ENCODE results near the gene SPEN.

Gene SPEN

DNA sequence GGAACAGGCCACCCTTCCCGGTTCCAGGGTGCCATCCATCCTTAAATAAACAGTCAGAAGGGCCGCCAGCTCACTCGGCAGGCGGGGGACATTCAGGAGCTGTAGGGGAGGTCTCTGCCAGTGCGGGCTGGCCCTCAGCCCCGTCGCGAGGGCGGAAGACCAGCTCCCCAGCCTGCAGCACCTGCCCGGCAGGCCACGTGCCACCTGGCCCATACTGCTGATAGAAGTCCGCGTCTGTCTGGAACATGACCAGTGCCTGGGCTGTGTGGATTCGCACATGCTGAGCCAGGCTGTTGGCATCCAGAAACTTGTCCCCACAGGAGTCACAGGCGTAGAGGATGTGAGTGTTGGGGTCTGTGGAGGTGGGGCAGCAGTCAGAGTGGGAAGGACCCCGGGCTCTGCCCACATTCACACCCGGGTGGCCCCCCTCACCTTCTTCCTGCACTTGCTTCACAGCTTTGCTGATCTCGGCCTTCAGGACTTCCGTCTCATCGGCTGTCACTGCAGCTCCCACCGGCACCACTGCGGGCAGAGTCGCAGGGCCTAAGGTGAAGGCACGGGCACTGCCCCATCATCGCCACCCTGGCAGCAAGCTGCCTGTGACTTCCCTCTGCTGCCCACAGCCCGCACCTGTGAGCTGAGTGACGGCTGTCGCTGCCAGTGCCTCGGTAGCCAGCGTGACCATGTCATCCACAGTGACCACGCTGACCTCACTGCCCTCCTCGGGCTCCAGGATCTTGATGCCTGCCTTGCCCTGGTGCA lies 94.6 kb downstream of the SPEN start:
- H3K27ac ChIP-seq (ENCODE audit: insufficient read depth in 1 of 2, low read depth in 1 of 2, low read length in 2 of 2, poor library complexity in 1 of 2, severe bottlenecking in 2 of 2): no peak overlapping the region

DNA sequence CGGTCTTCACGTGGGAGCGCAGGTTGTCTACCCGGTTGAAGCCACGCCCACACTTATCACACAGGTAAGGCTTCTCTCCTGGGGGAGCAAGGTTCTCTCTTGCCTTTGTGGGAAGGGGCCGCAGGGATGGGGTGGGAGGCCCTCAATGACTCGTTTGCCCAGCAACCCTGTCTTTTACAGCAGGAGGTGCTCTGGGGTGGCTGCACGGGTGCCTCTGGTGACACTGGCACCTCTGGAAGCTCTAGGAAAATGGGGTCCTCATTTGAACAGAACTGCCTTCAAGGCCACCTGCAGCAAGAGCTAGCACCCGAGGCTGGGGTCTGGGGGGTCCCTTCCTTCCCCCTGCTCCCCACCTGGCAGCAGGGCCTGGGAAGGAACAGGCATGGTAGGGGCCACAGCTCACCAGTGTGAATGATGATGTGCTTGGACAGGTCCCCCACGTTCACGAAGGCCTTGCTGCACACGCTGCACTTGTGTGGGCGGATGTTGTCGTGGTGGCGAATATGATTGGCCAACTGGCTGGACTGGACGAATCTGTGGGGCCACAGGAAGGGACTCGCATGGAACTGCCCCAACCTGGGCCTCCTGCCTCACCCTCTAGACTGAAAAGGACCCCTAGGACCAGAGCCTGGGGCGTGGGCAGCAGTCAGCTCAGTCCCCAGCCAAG lies 95.3 kb downstream of the SPEN start:
- H3K4me3 ChIP-seq (ENCODE audit: control insufficient read depth in 1 of 7, extremely low read depth in 1 of 7, insufficient read depth in 4 of 7, low read depth in 2 of 7, low read length in 6 of 7): no peak overlapping the region
- 95% methylated on average over 17 of the region's 18 CpGs for WGBS (ENCODE audit: insufficient coverage)
- CTCF ChIA-PET: interaction anchor here (0.6 to 2.1 kb wide), 5 partner anchors 9 to 140 kb away, joined by 3 to 8 read pairs (median 3); no protein-coding TSS in a partner anchor
- H3K4me1 ChIP-seq (ENCODE audit: control extremely low read depth in 1 of 4, control insufficient read depth in 4 of 4, insufficient read depth in 4 of 4, low read length in 3 of 4): no peaks in the 10 kb centered on the region
- DNase-seq: no peak
- no peaks in the 10 kb centered on the region for H3K9me3 ChIP-seq (ENCODE audit: control extremely low read depth in 1 of 5, control insufficient read depth in 4 of 5, insufficient read depth in 2 of 5, low read depth in 1 of 5, low read length in 4 of 5)
- H3K27me3 ChIP-seq (replicated peaks in 2 of 5; ENCODE audit: control insufficient read depth in 4 of 5, insufficient read depth in 5 of 5, low read length in 4 of 5): no peaks in the 10 kb centered on the region
- POLR2A ChIA-PET: no interaction called here
- H3K36me3 ChIP-seq (ENCODE audit: control insufficient read depth in 4 of 4, insufficient read depth in 4 of 4, low read length in 3 of 4): peaks cover 2 to 97% (median 80%) of the 10 kb centered on the region in 4 experiments
- no peak overlapping the region for H3K27ac ChIP-seq (ENCODE audit: insufficient read depth in 1 of 2, low read depth in 1 of 2, low read length in 2 of 2, poor library complexity in 1 of 2, severe bottlenecking in 2 of 2)

More for the DNA sequence above, 94.6 kb downstream of the SPEN start:
- ChIA-PET POLR2A (no interaction called here), CTCF (interaction anchor here (0.6 to 2.1 kb wide), 2 partner anchors 10 to 22 kb away, joined by 3 to 8 read pairs; no protein-coding TSS in a partner anchor)
- Histone ChIP-seq H3K4me3 (ENCODE audit: control insufficient read depth in 1 of 7, extremely low read depth in 1 of 7, insufficient read depth in 4 of 7, low read depth in 2 of 7, low read length in 6 of 7) (no peak overlapping the region), H3K9me3 (ENCODE audit: control extremely low read depth in 1 of 5, control insufficient read depth in 4 of 5, insufficient read depth in 2 of 5, low read depth in 1 of 5, low read length in 4 of 5) (no peaks in the 10 kb centered on the region), H3K36me3 (ENCODE audit: control insufficient read depth in 4 of 4, insufficient read depth in 4 of 4, low read length in 3 of 4) (peaks cover 2 to 97% (median 77%) of the 10 kb centered on the region in 4 experiments), H3K27me3 (replicated peaks in 2 of 5; ENCODE audit: control insufficient read depth in 4 of 5, insufficient read depth in 5 of 5, low read length in 4 of 5) (no peaks in the 10 kb centered on the region), H3K4me1 (ENCODE audit: control extremely low read depth in 1 of 4, control insufficient read depth in 4 of 4, insufficient read depth in 4 of 4, low read length in 3 of 4) (peaks cover 0 to 5% (median 0%) of the 10 kb centered on the region in 4 experiments)
- no peak for DNase-seq
- 94% methylated on average over 22 of the region's 32 CpGs for WGBS (ENCODE audit: insufficient coverage)

DNA sequence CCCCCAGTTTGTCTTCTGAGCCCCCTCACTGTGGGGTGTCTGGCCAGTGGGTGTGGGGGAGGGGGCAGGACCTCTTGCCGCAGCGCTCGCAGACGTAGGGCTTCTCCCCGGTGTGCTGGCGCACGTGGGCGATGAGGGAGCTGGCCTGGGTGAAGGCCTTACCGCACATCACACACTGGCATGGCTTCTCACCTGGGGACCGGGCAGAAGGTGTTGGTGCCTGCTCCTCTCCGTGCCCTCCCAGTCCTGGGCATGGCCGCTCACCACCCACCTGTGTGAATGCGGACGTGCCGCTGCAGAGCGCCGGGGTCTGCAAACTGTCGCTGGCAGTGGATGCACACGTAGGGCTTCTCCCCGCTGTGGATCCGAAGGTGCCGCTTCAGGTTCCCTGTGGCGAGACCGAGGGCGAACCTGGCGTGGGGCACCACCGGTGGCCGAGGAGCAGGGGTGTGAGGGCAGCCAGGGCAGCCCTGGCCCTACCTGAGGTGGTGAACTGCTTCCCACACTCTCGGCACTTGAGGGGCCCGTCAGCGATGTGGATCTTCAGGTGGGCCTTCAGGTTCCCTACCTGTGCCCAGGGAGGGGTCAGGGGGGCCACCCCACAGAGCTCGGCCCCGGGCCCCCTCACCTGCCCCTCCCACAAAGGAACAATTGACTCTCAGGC lies 96.0 kb downstream of the SPEN start:
- H3K36me3 ChIP-seq (ENCODE audit: control insufficient read depth in 4 of 4, insufficient read depth in 4 of 4, low read length in 3 of 4): peaks cover 2 to 98% (median 82%) of the 10 kb centered on the region in 4 experiments
- no peak overlapping the region for H3K27ac ChIP-seq (ENCODE audit: insufficient read depth in 1 of 2, low read depth in 1 of 2, low read length in 2 of 2, poor library complexity in 1 of 2, severe bottlenecking in 2 of 2)
- H3K4me3 ChIP-seq (ENCODE audit: control insufficient read depth in 1 of 7, extremely low read depth in 1 of 7, insufficient read depth in 4 of 7, low read depth in 2 of 7, low read length in 6 of 7): no peak overlapping the region
- no peak for DNase-seq
- ChIA-PET CTCF (interaction anchor here (0.6 to 2.1 kb wide), 5 partner anchors 8 to 141 kb away, joined by 3 to 8 read pairs (median 3); no protein-coding TSS in a partner anchor), POLR2A (no interaction called here)
- no peaks in the 10 kb centered on the region for H3K4me1 ChIP-seq (ENCODE audit: control extremely low read depth in 1 of 4, control insufficient read depth in 4 of 4, insufficient read depth in 4 of 4, low read length in 3 of 4)
- 97% methylated on average over 33 of the region's 33 CpGs for WGBS (ENCODE audit: insufficient coverage)
- H3K9me3 ChIP-seq (ENCODE audit: control extremely low read depth in 1 of 5, control insufficient read depth in 4 of 5, insufficient read depth in 2 of 5, low read depth in 1 of 5, low read length in 4 of 5): no peaks in the 10 kb centered on the region
- H3K27me3 ChIP-seq (replicated peaks in 2 of 5; ENCODE audit: control insufficient read depth in 4 of 5, insufficient read depth in 5 of 5, low read length in 4 of 5): no peaks in the 10 kb centered on the region

DNA sequence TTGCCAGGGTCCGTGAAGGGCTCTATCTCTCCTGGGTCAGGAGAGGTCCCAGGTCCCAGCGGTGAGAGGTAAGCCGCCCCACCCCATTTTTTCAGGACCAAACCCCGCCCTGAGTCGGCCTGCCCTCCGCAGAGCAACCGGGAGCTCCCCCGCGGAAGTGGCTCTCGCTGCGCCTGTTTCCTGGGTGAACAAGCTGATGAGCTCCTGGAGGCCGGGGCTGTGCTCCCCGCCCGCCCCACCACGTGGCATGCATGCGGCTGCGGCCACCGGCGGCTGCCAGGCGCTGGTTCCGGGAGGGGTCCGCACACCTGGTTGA lies 96.4 kb downstream of the SPEN start:
- no peaks in the 10 kb centered on the region for H3K27me3 ChIP-seq (replicated peaks in 2 of 5; ENCODE audit: control insufficient read depth in 4 of 5, insufficient read depth in 5 of 5, low read length in 4 of 5)
- ChIA-PET CTCF (interaction anchor here (0.9 kb wide), 1 partner anchor 31 kb away, joined by 3 read pairs; no protein-coding TSS in a partner anchor), POLR2A (no interaction called here)
- H3K4me3 ChIP-seq (ENCODE audit: control insufficient read depth in 1 of 7, extremely low read depth in 1 of 7, insufficient read depth in 4 of 7, low read depth in 2 of 7, low read length in 6 of 7): no peak overlapping the region
- peaks cover 0 to 3% (median under 1%) of the 10 kb centered on the region in 4 experiments for H3K4me1 ChIP-seq (ENCODE audit: control extremely low read depth in 1 of 4, control insufficient read depth in 4 of 4, insufficient read depth in 4 of 4, low read length in 3 of 4)
- 97% methylated on average over 22 of the region's 22 CpGs for WGBS (ENCODE audit: insufficient coverage)
- H3K27ac ChIP-seq (ENCODE audit: insufficient read depth in 1 of 2, low read depth in 1 of 2, low read length in 2 of 2, poor library complexity in 1 of 2, severe bottlenecking in 2 of 2): no peak overlapping the region
- DNase-seq: no peak
- H3K36me3 ChIP-seq (ENCODE audit: control insufficient read depth in 4 of 4, insufficient read depth in 4 of 4, low read length in 3 of 4): peaks cover 2 to 96% (median 78%) of the 10 kb centered on the region in 4 experiments
- no peaks in the 10 kb centered on the region for H3K9me3 ChIP-seq (ENCODE audit: control extremely low read depth in 1 of 5, control insufficient read depth in 4 of 5, insufficient read depth in 2 of 5, low read depth in 1 of 5, low read length in 4 of 5)

DNA sequence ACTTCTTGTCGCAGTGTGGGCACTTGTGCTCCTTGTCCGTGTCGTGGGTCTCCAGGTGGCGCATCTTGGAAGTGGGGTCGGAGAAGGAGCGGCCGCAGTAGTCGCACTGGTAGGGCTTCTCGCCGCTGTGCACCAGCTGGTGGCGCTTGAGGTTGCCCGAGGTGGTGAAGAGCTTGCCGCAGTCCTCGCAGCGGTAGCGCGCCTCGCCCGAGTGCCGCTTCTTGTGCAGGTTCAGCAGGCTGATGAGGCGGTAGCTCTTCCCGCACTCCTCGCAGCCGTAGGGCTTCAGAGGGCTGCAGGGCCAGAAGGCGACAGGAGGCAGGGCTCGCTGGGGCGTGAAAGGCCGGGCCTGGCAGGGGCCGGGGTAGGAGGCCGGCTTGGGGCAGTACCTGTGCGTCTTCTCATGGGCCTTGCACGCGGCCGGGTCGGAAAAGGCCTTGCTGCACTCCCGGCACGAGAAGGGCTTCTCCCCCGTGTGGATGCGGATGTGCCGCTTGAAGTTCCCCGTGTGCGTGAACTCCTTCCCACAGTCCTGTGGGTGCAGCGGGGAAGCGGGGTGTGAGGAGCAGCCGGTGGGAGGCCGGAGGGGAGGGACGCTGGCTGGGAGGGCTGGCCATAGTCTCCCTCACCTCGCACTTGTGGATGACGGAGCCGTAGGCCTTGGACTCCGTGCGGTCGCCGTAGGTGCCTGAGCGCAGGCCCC lies 97.0 kb downstream of the SPEN start:
- Histone ChIP-seq H3K27me3 (replicated peaks in 2 of 5; ENCODE audit: control insufficient read depth in 4 of 5, insufficient read depth in 5 of 5, low read length in 4 of 5) (no peaks in the 10 kb centered on the region), H3K4me1 (ENCODE audit: control extremely low read depth in 1 of 4, control insufficient read depth in 4 of 4, insufficient read depth in 4 of 4, low read length in 3 of 4) (peaks cover 0 to 6% (median 5%) of the 10 kb centered on the region in 4 experiments), H3K9me3 (ENCODE audit: control extremely low read depth in 1 of 5, control insufficient read depth in 4 of 5, insufficient read depth in 2 of 5, low read depth in 1 of 5, low read length in 4 of 5) (no peaks in the 10 kb centered on the region), H3K36me3 (ENCODE audit: control insufficient read depth in 4 of 4, insufficient read depth in 4 of 4, low read length in 3 of 4) (peaks cover 0 to 94% (median 73%) of the 10 kb centered on the region in 4 experiments), H3K27ac (ENCODE audit: insufficient read depth in 1 of 2, low read depth in 1 of 2, low read length in 2 of 2, poor library complexity in 1 of 2, severe bottlenecking in 2 of 2) (no peak overlapping the region), H3K4me3 (ENCODE audit: control insufficient read depth in 1 of 7, extremely low read depth in 1 of 7, insufficient read depth in 4 of 7, low read depth in 2 of 7, low read length in 6 of 7) (no peak overlapping the region)
- CTCF ChIA-PET: interaction anchor here (0.9 kb wide), 1 partner anchor 31 kb away, joined by 3 read pairs; no protein-coding TSS in a partner anchor
- no peak for DNase-seq
- 97% methylated on average over 52 of the region's 55 CpGs for WGBS (ENCODE audit: insufficient coverage)
- POLR2A ChIA-PET: interaction anchor here (0.6 to 1.5 kb wide), 2 partner anchors 31 to 138 kb away, joined by 3 read pairs; partner anchors contain the start of gene ZBTB17

DNA sequence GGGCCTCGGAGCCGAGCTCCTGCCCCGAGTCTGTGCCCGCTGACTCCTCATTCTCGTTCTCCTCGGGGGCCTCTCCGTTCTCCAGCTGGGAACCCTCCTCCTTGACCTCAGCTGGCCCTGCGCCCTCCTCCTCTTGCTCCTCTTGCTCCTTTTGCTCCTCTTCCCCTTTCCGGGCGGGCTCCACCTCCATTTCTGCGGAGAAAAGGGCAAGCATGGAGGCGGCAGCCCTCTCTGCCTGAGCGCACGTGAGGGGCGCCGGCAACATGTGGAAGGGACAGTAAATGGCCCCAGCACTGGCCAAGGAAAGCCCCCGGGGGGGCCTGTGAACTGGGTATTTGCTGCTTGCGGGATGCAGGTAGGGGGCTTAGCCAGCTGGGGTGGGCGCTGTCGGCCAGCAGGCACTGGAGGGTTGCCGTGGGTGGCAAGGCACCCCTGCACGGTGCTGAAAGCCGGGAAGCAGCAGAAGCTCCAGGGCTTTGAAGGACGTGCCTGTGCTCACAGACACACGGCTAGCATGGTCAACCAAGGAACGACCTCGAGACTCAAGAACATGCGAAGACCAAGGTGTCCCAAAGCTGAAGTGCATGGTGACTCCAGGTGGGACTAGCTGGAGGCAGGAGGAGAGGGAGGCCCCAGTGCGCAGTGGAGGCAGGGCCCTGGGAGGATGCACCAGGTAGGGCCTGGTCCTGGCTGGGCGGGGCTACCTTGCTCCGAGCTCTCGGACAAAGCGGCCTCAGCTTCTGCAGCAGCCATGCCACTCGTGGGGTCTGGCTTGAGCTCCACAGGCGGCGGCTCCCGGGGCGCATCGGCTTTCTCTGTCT lies 97.7 kb downstream of the SPEN start:
- CTCF ChIA-PET: no interaction called here
- 98% methylated on average over 36 of the region's 39 CpGs for WGBS (ENCODE audit: insufficient coverage)

More for the DNA sequence above, 97.7 kb downstream of the SPEN start:
- no peak overlapping the region for H3K4me3 ChIP-seq (ENCODE audit: control insufficient read depth in 1 of 7, extremely low read depth in 1 of 7, insufficient read depth in 4 of 7, low read depth in 2 of 7, low read length in 6 of 7)
- DNase-seq: no peak
- no peaks in the 10 kb centered on the region for H3K27me3 ChIP-seq (replicated peaks in 2 of 5; ENCODE audit: control insufficient read depth in 4 of 5, insufficient read depth in 5 of 5, low read length in 4 of 5)
- POLR2A ChIA-PET: interaction anchor here (0.6 to 1.5 kb wide), 2 partner anchors 30 to 138 kb away, joined by 3 read pairs; partner anchors contain the start of gene ZBTB17
- peaks cover 0 to 14% (median 13%) of the 10 kb centered on the region in 4 experiments for H3K4me1 ChIP-seq (ENCODE audit: control extremely low read depth in 1 of 4, control insufficient read depth in 4 of 4, insufficient read depth in 4 of 4, low read length in 3 of 4)
- peaks cover 0 to 87% (median 67%) of the 10 kb centered on the region in 4 experiments for H3K36me3 ChIP-seq (ENCODE audit: control insufficient read depth in 4 of 4, insufficient read depth in 4 of 4, low read length in 3 of 4)
- no peaks in the 10 kb centered on the region for H3K9me3 ChIP-seq (ENCODE audit: control extremely low read depth in 1 of 5, control insufficient read depth in 4 of 5, insufficient read depth in 2 of 5, low read depth in 1 of 5, low read length in 4 of 5)
- no peak overlapping the region for H3K27ac ChIP-seq (ENCODE audit: insufficient read depth in 1 of 2, low read depth in 1 of 2, low read length in 2 of 2, poor library complexity in 1 of 2, severe bottlenecking in 2 of 2)
